Hematopoietic multipotent progenitor cell treated with erythropoietin and hydrocortisone succinate and interleukin-3 and kit ligand, for 15 days (in vitro differentiated cells): ENCODE results near the gene THBS3.
"Not testable (repeated sequence)": the region's sequence is repeated elsewhere in the genome, so short reads cannot be mapped to it uniquely, and the experiment has no call there.

Source experiments
- DNase-seq: peaks from one replicate; pipeline ENCODE4 v3.0.0-alpha.2; 2015; ENCODE audit warnings: low spot score

THBS3 gene

GRCh38 chr1:155235375-155235774, 27.7 kb upstream of the THBS3 start:
- not testable (repeated sequence) for DNase-seq

GRCh38 chr1:155233502-155233901, 25.8 kb upstream of the THBS3 start:
- DNase-seq = not testable (repeated sequence)

GRCh38 chr1:155232001-155232978, 24.6 kb upstream of the THBS3 start:
- DNase-seq = not testable (repeated sequence)

GRCh38 chr1:155231302-155231701, 23.6 kb upstream of the THBS3 start:
- DNase-seq = not testable (repeated sequence)

- no peak for DNase-seq
These were observed 20.4 kb upstream of the THBS3 start for GRCh38 chr1:155228096-155228427.

GRCh38 chr1:155227261-155228095, 19.8 kb upstream of the THBS3 start:
- DNase-seq = peak; percentile 97

- no peak for DNase-seq
These were observed 19.2 kb upstream of the THBS3 start for GRCh38 chr1:155226910-155227260.

GRCh38 chr1:155226188-155226909, 18.7 kb upstream of the THBS3 start:
- peak; percentile 79 for DNase-seq

GRCh38 chr1:155225404-155225759, 17.7 kb upstream of the THBS3 start:
- not testable (repeated sequence) for DNase-seq

GRCh38 chr1:155223047-155223446, 15.3 kb upstream of the THBS3 start:
- no peak for DNase-seq

- DNase-seq = not testable (repeated sequence)
These were observed 12.7 kb upstream of the THBS3 start for GRCh38 chr1:155220211-155220965.

GRCh38 chr1:155219592-155220031, 11.9 kb upstream of the THBS3 start:
- DNase-seq = no peak

- DNase-seq = peak; percentile 39
These were observed 11.3 kb upstream of the THBS3 start for GRCh38 chr1:155218854-155219591.

GRCh38 chr1:155214702-155215101, 7.0 kb upstream of the THBS3 start:
- not testable (repeated sequence) for DNase-seq

- not testable (repeated sequence) for DNase-seq
These were observed 4.3 kb upstream of the THBS3 start for GRCh38 chr1:155212051-155212440.

- DNase-seq = not testable (repeated sequence)
These were observed 3.8 kb upstream of the THBS3 start for GRCh38 chr1:155211381-155212050.

GRCh38 chr1:155210314-155211104, 2.8 kb upstream of the THBS3 start:
- no peak for DNase-seq

GRCh38 chr1:155209312-155209721, 1.6 kb upstream of the THBS3 start:
- no peak for DNase-seq
